ENCODE data around the gene ZNF688.

- TF ChIP-seq CTCF (IDR thresholded peaks at IDR 0.05; ENCODE audit: low read length) (no peak), EZH2 (optimal IDR thresholded peaks at IDR 0.05; ENCODE audit: low read depth, low read length) (no peak)
These were observed 3.4 kb downstream of the ZNF688 start for GRCh38 chr16:30567991-30568638.

All from MM.1S (cell line).